SKM-1 (cell line): Measurements from ENCODE around the gene FCN1.

Source experiments
- DNase-seq: peaks from one replicate; lab custom pipeline; 2025; ENCODE audit not compliant: unreplicated experiment; lab: John Stamatoyannopoulos, UW

The FCN1 gene

GRCh38 chr9:134937566-134938345 lies 20.0 kb upstream of the FCN1 start:
- no peak for DNase-seq

- DNase-seq = no peak
Measured at GRCh38 chr9:134937164-134937555, 19.4 kb upstream of the FCN1 start.

GRCh38 chr9:134936346-134937163 lies 18.8 kb upstream of the FCN1 start:
- peak; percentile 41 for DNase-seq

- DNase-seq = no peak
Measured at GRCh38 chr9:134935701-134936345, 18.1 kb upstream of the FCN1 start.

- DNase-seq = no peak
Measured at GRCh38 chr9:134935056-134935640, 17.4 kb upstream of the FCN1 start.

GRCh38 chr9:134933076-134933659 lies 15.5 kb upstream of the FCN1 start:
- no peak for DNase-seq

GRCh38 chr9:134932606-134933005 lies 14.9 kb upstream of the FCN1 start:
- no peak for DNase-seq

- DNase-seq = no peak
Measured at GRCh38 chr9:134932171-134932570, 14.5 kb upstream of the FCN1 start.

- no peak for DNase-seq
Measured at GRCh38 chr9:134930398-134930797, 12.7 kb upstream of the FCN1 start.

- DNase-seq = peak; percentile 98
Measured at GRCh38 chr9:134929193-134930158, 11.8 kb upstream of the FCN1 start.

GRCh38 chr9:134928436-134929192 lies 10.9 kb upstream of the FCN1 start:
- no peak for DNase-seq

- DNase-seq = no peak
Measured at GRCh38 chr9:134925011-134925511, 7.3 kb upstream of the FCN1 start.

GRCh38 chr9:134923466-134923865 lies 5.8 kb upstream of the FCN1 start:
- no peak for DNase-seq

- no peak for DNase-seq
Measured at GRCh38 chr9:134922932-134923240, 5.2 kb upstream of the FCN1 start.

GRCh38 chr9:134922066-134922931 lies 4.6 kb upstream of the FCN1 start:
- peak; percentile 77 for DNase-seq

- DNase-seq = no peak
Measured at GRCh38 chr9:134919303-134919702, 1.6 kb upstream of the FCN1 start.

GRCh38 chr9:134918646-134919045 lies 934 bp upstream of the FCN1 start:
- no peak for DNase-seq

GRCh38 chr9:134916161-134916665 lies 1.5 kb downstream of the FCN1 start:
- no peak for DNase-seq
